A549 (cell line): Measurements from ENCODE around the gene NALCN.

Experiments used
- GATA3 ChIP-seq: IDR thresholded peaks from 2 replicates; pipeline ENCODE4 v1.6.1; 2012; ENCODE audit warnings: borderline replicate concordance
- HOXA7 ChIP-seq: fragments of 250-450 bp; sonication (Bioruptor Pico); IDR thresholded peaks from 2 replicates; pipeline ENCODE4 v1.5.0; 2020; ENCODE audit warnings: mild to moderate bottlenecking, moderate library complexity
- JUN ChIP-seq, 2 experiments: fragments of >200 bp; sonication (Bioruptor Twin); formaldehyde crosslinking; IDR thresholded peaks; 2 replicates in 1 of 2; 3 replicates in 1 of 2; pipeline ENCODE4 v1.6.1; 2016 to 2017
- MAX ChIP-seq: IDR thresholded peaks from 2 replicates; pipeline ENCODE4 v1.6.1; 2012
- SMC3 ChIP-seq: fragments of >200 bp; sonication (Bioruptor Twin); formaldehyde crosslinking; IDR thresholded peaks from 3 replicates; pipeline ENCODE4 v1.6.1; 2018; ENCODE audit warnings: inconsistent platforms

DNA sequence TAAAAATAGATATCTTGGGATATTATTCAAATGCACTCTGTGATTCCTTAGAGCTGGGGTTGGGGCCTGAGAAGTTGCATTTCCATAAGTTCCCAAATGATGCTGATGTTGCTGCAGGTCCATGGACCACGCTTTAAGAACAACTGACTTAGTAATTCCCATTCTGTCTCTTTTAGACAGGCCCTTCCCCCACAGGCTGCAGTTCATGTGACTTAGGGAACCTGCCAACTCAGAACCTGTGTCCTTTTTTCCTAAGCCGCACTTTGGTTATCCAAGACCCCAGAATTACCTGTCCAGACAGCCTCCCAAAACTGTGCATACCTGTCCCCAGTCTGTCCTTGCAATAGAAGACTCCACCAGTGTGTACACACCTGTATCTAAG lies 34.4 kb upstream of the NALCN start:
- TF ChIP-seq JUN (IDR thresholded peaks at IDR 0.05) = no peak
- no peak for TF ChIP-seq HOXA7 (CRISPR knock-in tag)
- TF ChIP-seq GATA3 = no peak
- no peak for TF ChIP-seq MAX
- no peak for TF ChIP-seq SMC3
